Osteocyte (in vitro differentiated cells): ENCODE results near the gene RXRA. TPM values are rescaled to one million over a fixed set of nuclear protein-coding genes. Genes with fewer than 3 reads are reported as not detected.

Experiments
- DNase-seq: peaks from one replicate; pipeline ENCODE4 v3.0.0; 2021; ENCODE audit warnings: mixed read lengths; ENCODE audit not compliant: unreplicated experiment; ENCODE audit errors: extremely low spot score
- H3K27ac Mint-ChIP-seq: one replicate; pipeline ENCODE4 v1.8.0; 2021; ENCODE audit warnings: mild to moderate bottlenecking, mixed read lengths; ENCODE audit not compliant: unreplicated experiment
- H3K27me3 Mint-ChIP-seq: one replicate; pipeline ENCODE4 v1.8.0; 2021; ENCODE audit warnings: mixed read lengths; ENCODE audit not compliant: unreplicated experiment
- H3K36me3 Mint-ChIP-seq: one replicate; pipeline ENCODE4 v1.8.0; 2021; ENCODE audit warnings: mixed read lengths; ENCODE audit not compliant: unreplicated experiment
- H3K4me1 Mint-ChIP-seq: one replicate; pipeline ENCODE4 v1.8.0; 2021; ENCODE audit warnings: mixed read lengths; ENCODE audit not compliant: unreplicated experiment
- H3K4me3 Mint-ChIP-seq: one replicate; pipeline ENCODE4 v1.8.0; 2021; ENCODE audit warnings: mild to moderate bottlenecking, moderate library complexity, mixed read lengths; ENCODE audit not compliant: unreplicated experiment
- H3K9me3 Mint-ChIP-seq: one replicate; pipeline ENCODE4 v1.8.0; 2021; ENCODE audit warnings: mixed read lengths; ENCODE audit not compliant: unreplicated experiment
- CTCF ChIP-seq: fragments of 200-600 bp; sonication (generic); IDR thresholded peaks from 2 replicates; pipeline ENCODE4 v1.5.0; 2021; ENCODE audit warnings: antibody characterized with exemption, mild to moderate bottlenecking, moderate library complexity
- total RNA-seq: library from RNA; stranded (reverse); gene quantifications from 2 replicates; pipeline ENCODE4 v1.2.1, GENCODE V29; 2021

The RXRA gene
- total RNA-seq, 1 donor from 2014 or later: 82.2 TPM

- Mint-ChIP-seq H3K27me3 (no peaks in the 10 kb centered on the region), H3K36me3 (no peaks in the 10 kb centered on the region), H3K4me1 (peaks cover 43% of the 10 kb centered on the region), H3K4me3 (no peak overlapping the region), H3K9me3 (no peaks in the 10 kb centered on the region), H3K27ac (no peak overlapping the region)
- TF ChIP-seq CTCF: no peak
- DNase-seq: no peak
These were observed 37.2 kb downstream of the RXRA start for GRCh38 chr9:134363450-134363849.

GRCh38 chr9:134364391-134365114, 38.3 kb downstream of the RXRA start:
- H3K4me1 Mint-ChIP-seq: peaks cover 40% of the 10 kb centered on the region
- H3K27me3 Mint-ChIP-seq: no peaks in the 10 kb centered on the region
- H3K4me3 Mint-ChIP-seq: no peak overlapping the region
- no peaks in the 10 kb centered on the region for H3K9me3 Mint-ChIP-seq
- peak overlapping the region; percentile 91 for H3K27ac Mint-ChIP-seq
- no peaks in the 10 kb centered on the region for H3K36me3 Mint-ChIP-seq
- DNase-seq: no peak
- TF ChIP-seq CTCF: no peak

GRCh38 chr9:134365115-134365596, 38.9 kb downstream of the RXRA start:
- DNase-seq: no peak
- no peak for TF ChIP-seq CTCF
- Mint-ChIP-seq H3K4me3 (no peak overlapping the region), H3K36me3 (no peaks in the 10 kb centered on the region), H3K27me3 (no peaks in the 10 kb centered on the region), H3K9me3 (no peaks in the 10 kb centered on the region), H3K4me1 (peaks cover 45% of the 10 kb centered on the region), H3K27ac (peak overlapping the region; percentile 91)

DNA sequence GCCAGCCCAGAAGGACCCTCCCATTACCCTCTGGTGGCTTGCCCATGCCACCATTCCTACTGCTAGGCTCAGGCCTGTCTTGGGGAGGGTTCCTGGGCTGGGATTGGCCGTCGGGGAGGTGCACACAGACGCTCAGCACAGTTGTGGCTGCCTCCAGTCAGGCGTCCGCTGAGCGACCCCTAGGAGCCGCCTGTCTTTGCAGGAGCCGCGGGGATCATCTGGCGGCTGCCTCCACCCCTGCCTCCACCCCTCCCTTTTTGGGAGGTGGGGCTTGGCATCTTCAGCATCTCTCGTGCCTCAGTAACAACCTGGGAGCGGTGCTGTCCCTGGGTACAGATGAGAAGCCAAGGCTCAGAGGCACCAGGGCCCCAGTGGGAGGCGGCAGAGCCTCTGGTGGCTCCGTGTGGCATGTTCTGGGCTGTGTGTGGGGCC, 39.6 kb downstream of the RXRA start:
- Mint-ChIP-seq H3K36me3 (no peaks in the 10 kb centered on the region), H3K9me3 (no peaks in the 10 kb centered on the region), H3K27me3 (no peaks in the 10 kb centered on the region), H3K27ac (peak overlapping the region; percentile 91), H3K4me3 (no peak overlapping the region), H3K4me1 (peaks cover 48% of the 10 kb centered on the region)
- peak; percentile 86 for DNase-seq
- TF ChIP-seq CTCF: no peak

DNA sequence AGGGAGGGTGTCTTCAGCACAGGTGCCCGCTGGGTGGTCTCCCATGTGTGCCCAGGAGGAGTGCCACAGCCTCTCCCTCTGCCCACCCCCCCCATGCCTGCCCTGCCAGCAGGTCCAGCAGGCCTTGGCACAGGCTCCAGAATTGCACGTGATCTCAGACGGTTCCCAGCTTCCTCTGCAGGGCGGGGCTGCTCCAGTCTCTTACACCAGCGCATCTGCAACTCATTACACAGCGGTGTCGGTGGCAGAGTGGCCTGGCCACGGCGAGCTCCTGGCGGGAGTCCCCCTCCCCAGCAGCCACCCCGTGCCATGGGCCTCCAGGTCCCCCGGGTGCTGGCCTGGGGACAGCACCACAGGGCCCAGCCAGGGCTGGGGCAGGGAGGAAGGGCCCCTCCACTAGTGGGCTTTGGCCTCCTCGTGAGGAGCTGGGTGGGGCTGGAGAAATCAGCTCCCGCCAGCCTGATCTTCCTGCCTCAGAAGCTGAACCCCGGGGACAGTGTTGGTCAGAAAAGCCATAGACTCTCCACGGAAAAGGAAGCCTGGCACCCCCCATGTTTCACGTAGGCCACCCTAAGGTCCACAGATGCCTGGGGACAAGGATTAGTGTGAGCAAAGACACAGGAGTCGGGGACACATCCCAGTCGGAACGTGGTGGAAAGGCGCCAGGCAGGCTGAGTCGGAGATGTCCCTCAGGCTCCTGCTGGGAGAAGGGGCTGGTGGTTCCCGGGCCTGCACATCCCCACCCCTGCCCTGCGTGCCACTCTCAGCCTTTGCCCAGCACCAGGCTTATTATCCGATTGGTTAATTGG, 40.2 kb downstream of the RXRA start:
- no peaks in the 10 kb centered on the region for H3K27me3 Mint-ChIP-seq
- DNase-seq: peak; percentile 96
- H3K9me3 Mint-ChIP-seq: no peaks in the 10 kb centered on the region
- H3K27ac Mint-ChIP-seq: peak overlapping the region; percentile 91
- H3K4me1 Mint-ChIP-seq: peaks cover 46% of the 10 kb centered on the region
- TF ChIP-seq CTCF: no peak
- H3K4me3 Mint-ChIP-seq: no peak overlapping the region
- no peaks in the 10 kb centered on the region for H3K36me3 Mint-ChIP-seq
